ENCODE measurements around the gene LGALS9. TPM values are rescaled to one million over a fixed set of nuclear protein-coding genes. Genes with fewer than 3 reads are reported as not detected.

LGALS9 gene
- total and polyA plus RNA-seq, 9 of the 15 experiments (the other 6 are each of a cell fraction or from before 2014, with no cell fraction given), result 0.45 to 6.9 (median 2.8) TPM

DNA sequence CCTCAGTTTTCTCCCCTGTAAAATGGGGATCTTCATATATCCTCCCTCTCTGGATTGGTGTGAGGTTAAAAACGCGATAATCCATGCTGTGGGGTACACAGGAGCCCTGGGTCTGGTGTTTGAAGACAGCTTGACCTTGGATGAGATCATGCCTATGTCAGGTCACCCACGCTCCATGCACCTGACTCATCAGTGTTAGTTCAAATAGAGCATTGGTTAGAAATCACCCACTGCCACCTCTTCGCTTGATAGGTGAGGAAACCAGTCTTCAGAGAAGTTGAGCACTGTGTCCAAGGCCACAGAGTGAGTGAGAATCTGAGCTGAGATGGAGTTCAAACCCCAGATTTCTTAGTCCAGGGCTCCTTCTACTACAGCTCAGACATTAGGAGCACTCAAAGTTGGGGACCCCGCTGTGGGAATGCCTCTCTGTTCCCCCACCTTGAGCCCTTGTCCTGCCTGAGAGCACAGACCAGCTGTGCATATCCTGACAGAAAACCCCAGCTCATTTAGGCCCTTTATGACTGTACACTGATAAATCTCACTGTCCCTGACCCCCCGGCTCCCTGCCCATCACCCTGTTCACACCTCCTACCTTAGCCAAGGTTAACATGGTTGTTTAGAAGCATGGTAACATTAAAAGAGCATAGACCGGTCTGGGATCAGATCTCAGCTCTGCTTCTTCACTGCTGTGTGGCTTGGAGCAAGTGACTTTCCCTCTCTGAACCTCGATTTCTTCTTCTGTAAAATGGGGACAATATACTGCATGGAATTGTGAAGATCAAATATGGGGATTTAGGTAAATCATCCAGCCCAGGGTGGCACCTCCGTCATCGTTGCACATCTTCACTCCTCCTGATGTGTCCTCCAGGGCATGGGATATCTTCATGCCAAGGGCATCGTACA is 22.4 kb upstream of the LGALS9 start:
- H3K9me1 ChIP-seq (ENCODE audit: control insufficient read depth, insufficient read depth, low read length), result no peaks in the 10 kb centered on the region
- DNase-seq (ENCODE audit: extremely low read depth in 1 of 4, low spot score in 3 of 4) (no peak), FAIRE-seq (no peak), ATAC-seq (no peak)
- no peaks in the 10 kb centered on the region for H3K27me3 ChIP-seq (ENCODE audit: control insufficient read depth in 2 of 2, insufficient read depth in 2 of 2, low read length in 2 of 2)
- H3K27ac ChIP-seq (ENCODE audit: extremely low read depth, low read depth, low read length), result no peak overlapping the region; the same call in 2 of the 3 replicates
- BruUV-seq (replicated peaks), result no TSS peak
- no peak overlapping the region for H3K9ac ChIP-seq (ENCODE audit: insufficient read depth in 1 of 2, low read depth in 2 of 2, low read length in 2 of 2)
- POLR2A ChIA-PET, result interaction anchor here (0.7 to 1.1 kb wide), 4 partner anchors 9 to 93 kb away, joined by 3 to 4 read pairs (median 3); no protein-coding TSS in a partner anchor
- H3K4me3 ChIP-seq, result no peak overlapping the region
- no peak overlapping the region for H3K4me2 ChIP-seq (ENCODE audit: insufficient read depth, low read length)
- WGBS (ENCODE audit: insufficient coverage, low coverage, missing lambda C conversion rate), result 79% methylated on average over 11 of the region's 11 CpGs
- no peaks in the 10 kb centered on the region for H4K20me1 ChIP-seq (replicated peaks; ENCODE audit: control insufficient read depth, insufficient read depth, low read length)
- intact Hi-C loops (cut with micrococcal nuclease), result no loop called here
- no peak overlapping the region for H2AFZ ChIP-seq (ENCODE audit: low read depth, low read length)
- in situ Hi-C loops (cut with MboI), result loop anchor here (5.0 to 10.0 kb wide), 2 partner anchors 44 to 364 kb away; no protein-coding TSS in a partner anchor
- H3K79me2 ChIP-seq (ENCODE audit: control insufficient read depth, insufficient read depth, low read length), result no peaks in the 10 kb centered on the region
- no peaks in the 10 kb centered on the region for H3K9me3 ChIP-seq (replicated peaks; ENCODE audit: control insufficient read depth, insufficient read depth, low read depth, low read length)
- peaks cover 95% of the 10 kb centered on the region for H3K36me3 ChIP-seq (ENCODE audit: control insufficient read depth, insufficient read depth, low read length)
- CTCF ChIA-PET (ENCODE audit: low intra/inter-chr PET ratio), result interaction anchor here (1.1 kb wide), 1 partner anchor 42 kb away, joined by 3 read pairs; no protein-coding TSS in a partner anchor
- peaks cover 9 to 20% of the 10 kb centered on the region in 2 experiments; a peak in 4 of 5 replicates for H3K4me1 ChIP-seq (replicated peaks in 1 of 2; ENCODE audit: control insufficient read depth in 2 of 2, insufficient read depth in 2 of 2, low read length in 2 of 2)
- TF ChIP-seq ELF1 (tag; IDR thresholded peaks at IDR 0.05) (no peak), BCOR (IDR thresholded peaks at IDR 0.05) (peak; percentile 90), ZNF586 (CRISPR knock-in tag; conservative IDR thresholded peaks at IDR 0.05) (no peak), ZFP36 (IDR thresholded peaks at IDR 0.05; ENCODE audit: low read depth, low read length, partially characterized antibody) (peak; percentile 75), HMG20A (CRISPR knock-in tag; conservative IDR thresholded peaks at IDR 0.05) (no peak), RCOR1 (IDR thresholded peaks at IDR 0.05; ENCODE audit: borderline replicate concordance in 1 of 2, low read depth in 2 of 2, low read length in 2 of 2) (0 out of 4 replicates have a peak, but pooled peaks of 1 of the 2 experiments have one; percentile 49), ADNP (tag; IDR thresholded peaks at IDR 0.05) (0 out of 2 replicates have a peak, but pooled peaks have one; percentile 67), HDAC2 (IDR thresholded peaks at IDR 0.05) (0 out of 2 replicates have a peak, but pooled peaks have one; percentile 31), RBM25 (IDR thresholded peaks at IDR 0.05; ENCODE audit: low read depth, low read length, severe bottlenecking) (peak; percentile 86), KDM1A (IDR thresholded peaks at IDR 0.05) (peak in 1 of 2 experiments; percentile 75; a peak in 3 of 4 replicates), HDAC1 (IDR thresholded peaks at IDR 0.05) (0 out of 4 replicates have a peak, but pooled peaks of 1 of the 2 experiments have one; percentile 16), SMARCA5 (IDR thresholded peaks at IDR 0.05) (peak; percentile 70)
- TF ChIP-seq, protein P1, sequence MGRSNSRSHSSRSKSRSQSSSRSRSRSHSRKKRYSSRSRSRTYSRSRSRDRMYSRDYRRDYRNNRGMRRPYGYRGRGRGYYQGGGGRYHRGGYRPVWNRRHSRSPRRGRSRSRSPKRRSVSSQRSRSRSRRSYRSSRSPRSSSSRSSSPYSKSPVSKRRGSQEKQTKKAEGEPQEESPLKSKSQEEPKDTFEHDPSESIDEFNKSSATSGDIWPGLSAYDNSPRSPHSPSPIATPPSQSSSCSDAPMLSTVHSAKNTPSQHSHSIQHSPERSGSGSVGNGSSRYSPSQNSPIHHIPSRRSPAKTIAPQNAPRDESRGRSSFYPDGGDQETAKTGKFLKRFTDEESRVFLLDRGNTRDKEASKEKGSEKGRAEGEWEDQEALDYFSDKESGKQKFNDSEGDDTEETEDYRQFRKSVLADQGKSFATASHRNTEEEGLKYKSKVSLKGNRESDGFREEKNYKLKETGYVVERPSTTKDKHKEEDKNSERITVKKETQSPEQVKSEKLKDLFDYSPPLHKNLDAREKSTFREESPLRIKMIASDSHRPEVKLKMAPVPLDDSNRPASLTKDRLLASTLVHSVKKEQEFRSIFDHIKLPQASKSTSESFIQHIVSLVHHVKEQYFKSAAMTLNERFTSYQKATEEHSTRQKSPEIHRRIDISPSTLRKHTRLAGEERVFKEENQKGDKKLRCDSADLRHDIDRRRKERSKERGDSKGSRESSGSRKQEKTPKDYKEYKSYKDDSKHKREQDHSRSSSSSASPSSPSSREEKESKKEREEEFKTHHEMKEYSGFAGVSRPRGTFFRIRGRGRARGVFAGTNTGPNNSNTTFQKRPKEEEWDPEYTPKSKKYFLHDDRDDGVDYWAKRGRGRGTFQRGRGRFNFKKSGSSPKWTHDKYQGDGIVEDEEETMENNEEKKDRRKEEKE (IDR thresholded peaks at IDR 0.05; ENCODE audit: borderline replicate concordance in 1 of 2, control insufficient read depth in 1 of 2, low read depth in 2 of 2, low read length in 1 of 2), result no peak
- TF ChIP-seq, protein P2, sequence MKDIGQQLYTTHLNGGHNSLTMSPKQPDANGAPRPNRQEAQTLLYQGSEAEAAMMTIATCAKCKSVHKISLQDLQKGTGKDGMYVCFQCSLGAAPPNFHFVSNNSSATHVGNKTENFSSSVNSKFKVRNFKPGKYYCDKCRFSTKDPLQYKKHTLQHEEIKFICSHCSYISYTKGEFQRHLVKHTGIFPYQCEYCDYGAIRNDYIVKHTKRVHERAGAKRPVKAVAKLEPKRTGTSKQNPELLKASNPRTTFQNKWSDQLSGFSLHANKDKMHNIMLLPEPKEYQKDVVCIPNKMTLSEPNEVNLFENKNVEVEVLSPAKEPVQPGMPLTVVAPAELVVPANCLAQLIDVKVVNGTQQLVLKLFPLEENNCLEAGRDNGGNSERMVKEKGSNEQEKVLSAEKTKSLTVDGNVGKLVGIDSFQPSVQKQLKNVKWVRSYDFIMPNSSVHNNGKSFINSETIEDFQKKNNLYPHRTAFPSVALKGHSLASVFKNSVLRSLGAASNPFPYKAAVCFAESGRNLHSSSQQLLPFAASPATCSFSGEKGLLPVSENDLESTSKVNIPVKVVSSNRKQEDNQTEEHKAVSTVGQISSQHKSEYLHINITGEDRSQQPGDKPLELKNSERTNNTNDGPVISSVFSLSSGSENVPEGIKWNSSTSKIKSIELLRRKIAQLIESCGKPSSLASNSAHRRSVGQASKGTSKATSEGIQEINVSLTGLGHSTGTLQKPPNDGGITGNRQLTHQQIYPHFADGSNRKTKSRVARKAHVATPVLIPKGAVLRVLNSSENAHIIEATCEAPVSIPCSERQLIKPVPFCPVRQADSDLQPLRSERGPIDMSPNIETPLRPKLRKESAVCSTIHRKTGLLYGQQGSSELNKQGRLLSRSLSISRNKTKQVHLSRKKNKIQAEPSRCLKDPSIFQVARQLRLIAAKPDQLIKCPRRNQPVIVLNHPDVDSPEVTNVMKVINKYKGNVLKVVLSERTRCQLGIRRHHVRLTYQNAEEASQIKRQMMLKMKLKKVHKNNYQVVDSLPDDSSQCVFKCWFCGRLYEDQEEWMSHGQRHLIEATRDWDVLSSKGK (CRISPR knock-in tag; IDR thresholded peaks at IDR 0.05), result no peak
